H7 (cell line): Measurements from ENCODE around the gene UBL7. TPM values are rescaled to one million over a fixed set of nuclear protein-coding genes. Genes with fewer than 3 reads are reported as not detected.
A peak's percentile ranks its signal among the peaks of the same experiment; 100 is the strongest.

Experiments
- DNase-seq: peaks from one replicate; pipeline ENCODE4 v3.0.0; 2012
- H3K27me3 ChIP-seq: 2 replicates; pipeline ENCODE4 v1.6.0; 2011; ENCODE audit warnings: mild to moderate bottlenecking, low read length; ENCODE audit not compliant: control insufficient read depth, insufficient read depth
- H3K36me3 ChIP-seq: replicated peaks from 2 replicates; pipeline ENCODE4 v1.5.1; 2011; ENCODE audit warnings: low read length; ENCODE audit not compliant: control insufficient read depth, insufficient read depth
- H3K4me3 ChIP-seq: 2 replicates; pipeline ENCODE4 v1.5.1; 2011; ENCODE audit warnings: low read depth, mild to moderate bottlenecking, control low read depth, low read length, moderate library complexity; ENCODE audit not compliant: insufficient read depth
- total RNA-seq: library from RNA; depleted of rRNA; stranded (reverse); fragments of >200 nt; shearing (Covaris generic); gene quantifications from 2 replicates; pipeline ENCODE4 v1.2.3, GENCODE V29; 2014

The UBL7 gene
- total RNA-seq, 1 experiment from 2014 or later, result 105 TPM

DNA sequence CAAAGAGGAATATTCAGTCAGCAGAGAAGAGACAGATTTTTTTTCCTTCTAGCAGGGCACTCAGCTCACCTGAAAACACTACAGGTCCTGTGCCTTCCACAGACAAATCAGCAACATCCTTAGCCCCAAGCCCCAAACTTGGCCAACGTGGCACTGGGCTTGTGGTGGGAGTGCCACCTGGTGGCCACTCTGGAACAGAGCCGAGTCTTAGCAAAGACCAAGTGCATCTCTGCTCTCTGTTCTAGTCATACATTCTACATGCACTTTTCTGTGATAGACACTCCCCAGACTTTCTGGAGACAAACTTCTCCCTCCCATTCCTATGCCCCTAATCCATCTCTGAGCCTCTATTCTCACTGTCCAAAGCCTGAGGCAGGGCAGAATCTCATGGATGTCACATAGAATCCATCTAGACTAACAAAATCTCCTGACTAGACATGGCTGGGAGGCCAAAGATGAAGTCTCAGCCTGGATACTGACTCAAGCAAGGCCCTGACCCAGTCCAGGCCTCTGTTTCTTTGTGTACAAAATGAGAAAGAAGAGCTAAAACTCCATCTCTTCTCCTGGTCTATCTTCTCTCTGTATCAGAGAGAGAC, 22.1 kb downstream of the UBL7 start:
- DNase-seq, result peak; percentile 90
- Histone ChIP-seq H3K27me3 (peaks cover 2% of the 10 kb centered on the region; the same call in 1 of the 2 replicates), H3K36me3 (no peaks in the 10 kb centered on the region), H3K4me3 (no peak overlapping the region)

- Histone ChIP-seq H3K4me3 (no peak overlapping the region), H3K27me3 (peaks cover 2% of the 10 kb centered on the region; the same call in 1 of the 2 replicates), H3K36me3 (no peaks in the 10 kb centered on the region)
- no peak for DNase-seq
Measured at GRCh38 chr15:74438206-74438605, 22.8 kb downstream of the UBL7 start.

GRCh38 chr15:74434263-74435136, 26.5 kb downstream of the UBL7 start:
- Histone ChIP-seq H3K4me3 (peak overlapping the region; percentile 44), H3K27me3 (peaks cover 12% of the 10 kb centered on the region), H3K36me3 (no peaks in the 10 kb centered on the region; the same call in 1 of the 2 replicates)
- DNase-seq, result peak; percentile 60

DNA sequence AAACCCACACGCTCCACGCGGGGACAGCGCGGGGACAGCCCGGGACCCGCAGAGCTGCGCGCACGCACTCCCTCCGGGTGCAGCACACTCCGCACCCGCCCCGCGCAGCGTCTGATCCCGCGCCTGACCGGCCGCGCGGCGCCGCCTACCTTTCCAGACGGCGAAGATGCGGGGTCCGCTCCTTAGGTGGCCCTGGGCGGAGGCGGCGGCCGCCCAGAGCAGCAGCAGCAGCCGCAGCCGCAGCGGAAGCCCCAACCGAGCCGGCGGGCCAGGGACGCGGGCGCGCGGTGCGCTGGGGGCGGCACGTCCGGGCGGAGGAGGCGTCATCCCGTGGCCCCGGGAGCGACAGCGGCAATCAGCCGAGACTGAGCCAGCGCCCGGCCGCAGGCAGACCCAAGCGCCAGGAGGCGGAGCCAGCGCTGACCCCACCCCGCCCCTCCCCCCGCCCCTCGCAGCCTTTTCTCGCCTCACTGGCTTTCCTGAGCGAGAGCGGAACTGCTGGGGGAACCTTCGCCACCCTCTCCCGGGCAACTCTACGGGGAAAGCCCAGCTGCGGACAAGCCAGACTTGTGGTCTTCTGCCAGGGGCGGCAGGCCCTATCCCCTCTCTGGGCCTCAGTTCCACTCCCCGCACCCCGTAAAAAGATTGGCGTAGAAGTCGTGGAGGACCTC, 27.2 kb downstream of the UBL7 start, which contains the start of gene SEMA7A:
Gene SEMA7A, minus strand, starts transcription at position 367 of the 671 bp plus-strand sequence. Its CDS starts 40 bp downstream, at position 327.
- DNase-seq, result peak; percentile 99
- Histone ChIP-seq H3K27me3 (peaks cover 12% of the 10 kb centered on the region), H3K4me3 (peak within 1 kb of the TSS; percentile 94), H3K36me3 (no peaks in the 10 kb centered on the region; the same call in 1 of the 2 replicates)

- Histone ChIP-seq H3K27me3 (peaks cover 12% of the 10 kb centered on the region), H3K36me3 (no peaks in the 10 kb centered on the region; the same call in 1 of the 2 replicates), H3K4me3 (peak overlapping the region; percentile 94)
- DNase-seq, result peak; percentile 91
Measured at GRCh38 chr15:74432968-74433591, 27.9 kb downstream of the UBL7 start.

- peaks cover 12% of the 10 kb centered on the region for H3K27me3 ChIP-seq
- H3K36me3 ChIP-seq, result no peaks in the 10 kb centered on the region; the same call in 1 of the 2 replicates
- H3K4me3 ChIP-seq, result peak overlapping the region; percentile 94
- peak; percentile 84 for DNase-seq
Measured at GRCh38 chr15:74432271-74432967, 28.5 kb downstream of the UBL7 start.

DNA sequence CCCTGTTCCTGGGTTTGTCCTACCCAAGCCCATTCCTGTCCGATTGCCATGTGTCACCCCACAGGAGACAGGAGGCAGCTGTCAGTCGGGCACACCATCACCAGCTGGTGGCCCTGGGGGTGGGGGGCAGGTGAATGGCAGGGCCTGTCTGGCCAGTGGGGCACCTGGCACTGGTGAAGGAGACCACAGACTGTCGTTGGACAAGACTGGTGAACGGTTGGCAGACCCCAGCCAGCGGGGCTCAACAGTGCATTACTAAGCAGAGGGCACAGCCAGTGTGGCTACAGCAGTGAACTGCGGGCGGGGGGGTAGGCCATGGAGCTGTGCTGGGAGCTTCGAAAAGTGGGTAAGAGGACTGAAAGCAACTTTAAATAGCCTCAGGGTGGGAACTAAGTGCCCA, 29.3 kb downstream of the UBL7 start:
- Histone ChIP-seq H3K27me3 (peaks cover 12% of the 10 kb centered on the region), H3K36me3 (no peaks in the 10 kb centered on the region; the same call in 1 of the 2 replicates), H3K4me3 (no peak overlapping the region)
- DNase-seq, result peak; percentile 70

DNA sequence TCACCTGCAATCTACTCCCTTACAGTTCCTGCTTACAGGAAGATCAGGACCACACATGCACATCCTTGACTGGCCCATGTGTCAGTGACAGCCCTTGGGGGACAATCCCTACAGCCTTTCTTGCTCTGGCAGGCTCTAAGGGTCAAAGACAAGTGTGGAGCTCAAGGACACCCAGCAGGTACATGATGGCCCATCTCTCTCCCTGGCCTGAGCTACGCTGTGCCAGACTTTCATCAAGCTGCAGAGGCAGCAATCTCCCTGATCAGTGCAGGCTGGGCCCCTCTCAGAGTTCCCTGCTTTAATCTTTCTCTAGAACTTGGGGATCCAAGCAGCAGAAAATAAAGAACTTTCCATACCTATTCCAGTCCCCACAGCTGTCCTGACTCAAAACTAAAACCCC, 29.8 kb downstream of the UBL7 start:
- H3K4me3 ChIP-seq, result no peak overlapping the region
- H3K27me3 ChIP-seq, result peaks cover 12% of the 10 kb centered on the region
- H3K36me3 ChIP-seq, result no peaks in the 10 kb centered on the region; the same call in 1 of the 2 replicates
- DNase-seq, result no peak

GRCh38 chr15:74430510-74430951, 30.4 kb downstream of the UBL7 start:
- H3K27me3 ChIP-seq, result peaks cover 12% of the 10 kb centered on the region
- DNase-seq, result no peak
- H3K4me3 ChIP-seq, result no peak overlapping the region
- no peaks in the 10 kb centered on the region; the same call in 1 of the 2 replicates for H3K36me3 ChIP-seq

GRCh38 chr15:74429781-74430400, 31.1 kb downstream of the UBL7 start:
- DNase-seq, result no peak
- Histone ChIP-seq H3K27me3 (peaks cover 10% of the 10 kb centered on the region), H3K4me3 (no peak overlapping the region), H3K36me3 (no peaks in the 10 kb centered on the region; the same call in 1 of the 2 replicates)

GRCh38 chr15:74428970-74429780, 31.8 kb downstream of the UBL7 start:
- DNase-seq, result peak; percentile 52
- H3K36me3 ChIP-seq, result no peaks in the 10 kb centered on the region; the same call in 1 of the 2 replicates
- H3K4me3 ChIP-seq, result no peak overlapping the region
- H3K27me3 ChIP-seq, result peaks cover 9% of the 10 kb centered on the region

DNA sequence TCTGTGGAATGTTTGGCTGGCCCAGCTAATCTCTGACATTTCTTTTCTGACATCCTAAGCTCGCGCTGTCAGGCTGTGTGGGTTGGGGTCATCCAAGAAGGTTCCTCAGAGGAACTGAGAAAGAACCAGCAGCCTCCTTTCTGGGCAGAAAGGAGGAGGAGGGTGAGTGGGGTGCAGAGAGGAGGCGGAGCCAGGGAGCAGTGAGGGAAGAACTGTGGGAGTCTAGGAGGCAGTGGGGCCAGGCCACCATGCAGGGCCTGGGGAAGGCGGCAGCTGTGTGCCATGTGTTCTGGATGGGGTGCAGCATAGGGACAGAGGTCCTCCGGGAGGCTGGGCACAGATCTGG, 32.5 kb downstream of the UBL7 start:
- Histone ChIP-seq H3K36me3 (no peaks in the 10 kb centered on the region; the same call in 1 of the 2 replicates), H3K27me3 (peaks cover 9% of the 10 kb centered on the region), H3K4me3 (no peak overlapping the region)
- DNase-seq, result peak; percentile 54
